ENCODE data around the gene RNF213.

DNA sequence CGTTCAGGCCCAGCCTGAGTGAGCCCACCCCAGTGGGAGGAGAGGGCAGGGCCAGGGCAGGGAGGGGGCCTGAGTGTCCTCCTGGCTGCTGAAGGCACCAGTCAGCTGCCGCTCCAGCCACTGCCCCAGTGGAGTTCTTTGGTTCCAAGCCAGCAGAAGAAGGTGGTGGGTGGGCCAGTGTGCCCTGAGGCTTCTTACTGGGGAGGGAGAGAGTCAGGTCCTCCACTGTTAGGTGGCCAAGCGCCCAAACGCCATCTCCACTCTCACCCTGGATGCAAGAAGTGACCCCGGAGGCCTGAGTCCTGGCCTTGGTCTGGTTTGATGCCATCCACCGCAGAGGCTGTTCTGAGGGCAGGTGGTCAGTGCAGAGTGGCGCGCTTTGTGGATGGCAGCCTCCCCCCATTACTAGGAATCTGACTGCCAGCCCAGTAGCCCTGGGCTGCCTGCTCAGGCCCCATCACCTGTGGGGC is 2.2 kb downstream of the RNF213 start:
- TF ChIP-seq, protein P1, sequence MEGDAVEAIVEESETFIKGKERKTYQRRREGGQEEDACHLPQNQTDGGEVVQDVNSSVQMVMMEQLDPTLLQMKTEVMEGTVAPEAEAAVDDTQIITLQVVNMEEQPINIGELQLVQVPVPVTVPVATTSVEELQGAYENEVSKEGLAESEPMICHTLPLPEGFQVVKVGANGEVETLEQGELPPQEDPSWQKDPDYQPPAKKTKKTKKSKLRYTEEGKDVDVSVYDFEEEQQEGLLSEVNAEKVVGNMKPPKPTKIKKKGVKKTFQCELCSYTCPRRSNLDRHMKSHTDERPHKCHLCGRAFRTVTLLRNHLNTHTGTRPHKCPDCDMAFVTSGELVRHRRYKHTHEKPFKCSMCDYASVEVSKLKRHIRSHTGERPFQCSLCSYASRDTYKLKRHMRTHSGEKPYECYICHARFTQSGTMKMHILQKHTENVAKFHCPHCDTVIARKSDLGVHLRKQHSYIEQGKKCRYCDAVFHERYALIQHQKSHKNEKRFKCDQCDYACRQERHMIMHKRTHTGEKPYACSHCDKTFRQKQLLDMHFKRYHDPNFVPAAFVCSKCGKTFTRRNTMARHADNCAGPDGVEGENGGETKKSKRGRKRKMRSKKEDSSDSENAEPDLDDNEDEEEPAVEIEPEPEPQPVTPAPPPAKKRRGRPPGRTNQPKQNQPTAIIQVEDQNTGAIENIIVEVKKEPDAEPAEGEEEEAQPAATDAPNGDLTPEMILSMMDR (IDR thresholded peaks at IDR 0.05; ENCODE audit: insufficient read depth, low read depth, low read length), result no peak
- TF ChIP-seq EZH2 (IDR thresholded peaks at IDR 0.05; ENCODE audit: insufficient read depth, low read length), result no peak
